Tibial nerve (tissue), 4 donors: ENCODE results near the gene KSR2. TPM values are rescaled to one million over a fixed set of nuclear protein-coding genes. Genes with fewer than 3 reads are reported as not detected.

Experiments
- DNase-seq, 2 donors: peaks; one replicate each; pipeline ENCODE4 v3.0.0-alpha.2; 2019; ENCODE audit warnings: low spot score in 2 of 2
- H3K27ac ChIP-seq, 4 donors: fragments of 200-600 bp; sonication (generic) in 3 of 4; one replicate each; pipeline ENCODE4 v1.5.1; 2017 to 2019; ENCODE audit warnings: mild to moderate bottlenecking in 1 of 4
- H3K27me3 ChIP-seq, 2 donors: fragments of 200-600 bp; sonication (generic) in 1 of 2; one replicate each; pipeline versions ENCODE4 v1.5.1 to v1.6.0; 2017 to 2019
- H3K36me3 ChIP-seq, 3 donors: fragments of 200-600 bp; sonication (generic); one replicate each; pipeline ENCODE4 v1.5.1; 2018 to 2019
- H3K4me1 ChIP-seq, 4 donors: fragments of 200-600 bp; sonication (generic) in 3 of 4; one replicate each; pipeline ENCODE4 v1.5.1; 2017 to 2019
- H3K4me3 ChIP-seq, 4 donors: fragments of 200-600 bp; sonication (generic) in 3 of 4; one replicate each; pipeline ENCODE4 v1.5.1; 2017 to 2019; ENCODE audit warnings: mild to moderate bottlenecking in 1 of 4, moderate library complexity in 1 of 4
- H3K9me3 ChIP-seq, 4 donors: fragments of 200-600 bp; sonication (generic) in 3 of 4; one replicate each; pipeline ENCODE4 v1.5.1; 2017 to 2019
- EP300 ChIP-seq, 2 donors: sonication (generic); formaldehyde crosslinking; IDR thresholded peaks; one replicate each; pipeline ENCODE4 v1.6.1; 2017; ENCODE audit warnings: antibody characterized with exemption in 2 of 2, mild to moderate bottlenecking in 1 of 2
- POLR2A ChIP-seq, 2 donors: fragments of 450-650 bp; IDR thresholded peaks; one replicate each; pipeline ENCODE4 v1.6.1; 2017; ENCODE audit warnings: antibody characterized with exemption in 2 of 2, mild to moderate bottlenecking in 2 of 2, moderate library complexity in 2 of 2
- WGBS, 2 donors: methylation state at CpG; one replicate each; pipeline ENCODE4 v1.1.5; 2018; 5-methylcytosine and 5-hydroxymethylcytosine counted together
- total RNA-seq, 4 donors: library from RNA; depleted of rRNA; stranded (reverse); fragments of >200 nt; gene quantifications; one replicate each; pipeline ENCODE4 v1.1.0, GENCODE V29; 2016
- TF ChIP-seq, protein P1 (sequence below), 5 experiments: fragments of 200-600 bp in 3 of 5; fragments of 450-650 bp in 2 of 5; sonication (generic) in 3 of 5; IDR thresholded peaks; one replicate each; pipeline ENCODE4 v1.5.1; 2016 to 2019; ENCODE audit warnings: antibody characterized with exemption in 5 of 5, mild to moderate bottlenecking in 3 of 5, moderate library complexity in 2 of 5

Gene KSR2
- total RNA-seq, 4 donors from 2014 or later: under 0.01 TPM; not detected in 3

DNA sequence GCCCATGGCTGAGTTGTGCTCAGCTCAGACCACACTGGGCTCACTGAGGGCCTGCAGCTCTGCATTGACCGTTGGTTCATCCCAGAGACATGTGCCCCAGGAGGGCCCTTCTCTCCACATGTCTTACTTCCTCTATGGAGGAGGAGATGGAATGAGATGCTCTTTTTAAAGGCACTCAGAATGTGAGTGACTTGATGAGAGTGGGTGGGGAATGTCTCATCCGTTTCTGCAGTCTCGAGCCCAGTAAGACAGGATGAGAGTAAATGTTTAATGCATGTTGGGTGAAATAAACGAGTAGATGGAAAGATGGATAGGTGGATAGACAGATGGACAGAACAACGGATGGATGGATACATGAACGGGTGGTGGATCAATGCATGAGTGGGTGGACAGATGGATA is 538.5 kb downstream of the KSR2 start:
- DNase-seq: no peak
- peaks cover 0 to 10% (median 0%) of the 10 kb centered on the region in 4 donors for H3K9me3 ChIP-seq
- H3K4me3 ChIP-seq: no peak overlapping the region
- no peaks in the 10 kb centered on the region for H3K4me1 ChIP-seq
- H3K27ac ChIP-seq: no peak overlapping the region
- TF ChIP-seq, protein P1, sequence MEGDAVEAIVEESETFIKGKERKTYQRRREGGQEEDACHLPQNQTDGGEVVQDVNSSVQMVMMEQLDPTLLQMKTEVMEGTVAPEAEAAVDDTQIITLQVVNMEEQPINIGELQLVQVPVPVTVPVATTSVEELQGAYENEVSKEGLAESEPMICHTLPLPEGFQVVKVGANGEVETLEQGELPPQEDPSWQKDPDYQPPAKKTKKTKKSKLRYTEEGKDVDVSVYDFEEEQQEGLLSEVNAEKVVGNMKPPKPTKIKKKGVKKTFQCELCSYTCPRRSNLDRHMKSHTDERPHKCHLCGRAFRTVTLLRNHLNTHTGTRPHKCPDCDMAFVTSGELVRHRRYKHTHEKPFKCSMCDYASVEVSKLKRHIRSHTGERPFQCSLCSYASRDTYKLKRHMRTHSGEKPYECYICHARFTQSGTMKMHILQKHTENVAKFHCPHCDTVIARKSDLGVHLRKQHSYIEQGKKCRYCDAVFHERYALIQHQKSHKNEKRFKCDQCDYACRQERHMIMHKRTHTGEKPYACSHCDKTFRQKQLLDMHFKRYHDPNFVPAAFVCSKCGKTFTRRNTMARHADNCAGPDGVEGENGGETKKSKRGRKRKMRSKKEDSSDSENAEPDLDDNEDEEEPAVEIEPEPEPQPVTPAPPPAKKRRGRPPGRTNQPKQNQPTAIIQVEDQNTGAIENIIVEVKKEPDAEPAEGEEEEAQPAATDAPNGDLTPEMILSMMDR (IDR thresholded peaks at IDR 0.05): no peak
- TF ChIP-seq POLR2A (IDR thresholded peaks at IDR 0.05) (no peak), EP300 (IDR thresholded peaks at IDR 0.05) (no peak)
- no peaks in the 10 kb centered on the region for H3K36me3 ChIP-seq
- H3K27me3 ChIP-seq: no peaks in the 10 kb centered on the region
- 66 to 67% methylated on average over 6 of the region's 6 CpGs for WGBS, 2 donors

DNA sequence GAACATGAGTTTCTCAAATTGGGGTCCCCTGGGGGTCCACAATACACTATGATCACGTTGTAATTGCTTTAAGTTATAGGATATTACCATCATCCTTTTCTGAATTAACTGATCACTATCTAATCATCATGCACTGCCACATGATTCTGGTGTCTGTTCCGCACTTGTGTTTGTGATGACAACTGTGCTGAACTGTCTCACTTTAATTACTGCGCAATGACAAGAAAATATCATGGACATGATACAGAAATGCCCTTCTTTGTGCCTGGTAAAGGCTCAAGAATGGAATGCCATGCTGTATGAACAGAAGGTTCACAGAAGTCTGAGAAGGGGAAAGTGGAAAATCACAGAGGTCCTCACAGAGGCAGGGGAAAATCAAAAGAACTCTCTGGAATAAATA is 541.6 kb downstream of the KSR2 start:
- TF ChIP-seq POLR2A (IDR thresholded peaks at IDR 0.05) (no peak), EP300 (IDR thresholded peaks at IDR 0.05) (no peak)
- TF ChIP-seq, protein P1 (IDR thresholded peaks at IDR 0.05): no peak
- Histone ChIP-seq H3K27me3 (no peaks in the 10 kb centered on the region), H3K4me1 (no peaks in the 10 kb centered on the region), H3K9me3 (peaks cover 0 to 10% (median 0%) of the 10 kb centered on the region in 4 donors), H3K4me3 (no peak overlapping the region), H3K27ac (no peak overlapping the region), H3K36me3 (no peaks in the 10 kb centered on the region)
- no peak for DNase-seq
- 54 to 71% methylated on average over 3 of the region's 3 CpGs for WGBS, 2 donors

DNA sequence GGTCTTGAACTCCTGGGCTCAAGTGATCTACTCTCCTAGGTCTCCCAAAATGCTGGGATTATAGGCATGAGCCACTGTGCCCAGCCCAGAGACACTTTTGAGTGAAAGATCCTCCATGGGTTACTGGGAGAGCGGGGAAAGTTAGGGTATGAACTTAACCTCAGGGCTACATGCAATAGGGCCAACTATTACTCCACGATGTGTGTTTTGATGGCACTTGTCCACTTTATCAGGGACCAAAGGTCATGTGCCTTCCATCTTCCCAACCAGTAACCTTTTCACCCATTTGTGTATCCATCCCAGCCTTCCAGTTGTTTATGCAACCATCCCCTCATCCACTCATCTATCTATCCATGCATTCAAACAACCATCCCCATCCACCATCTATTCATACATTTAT is 546.8 kb downstream of the KSR2 start:
- Histone ChIP-seq H3K27ac (no peak overlapping the region), H3K9me3 (peaks cover 0 to 6% (median 0%) of the 10 kb centered on the region in 4 donors), H3K36me3 (no peaks in the 10 kb centered on the region), H3K4me3 (no peak overlapping the region), H3K27me3 (no peaks in the 10 kb centered on the region), H3K4me1 (no peaks in the 10 kb centered on the region)
- WGBS, 2 donors: 75 to 84% methylated on average over 2 of the region's 2 CpGs
- DNase-seq: no peak
- TF ChIP-seq EP300 (IDR thresholded peaks at IDR 0.05) (no peak), POLR2A (IDR thresholded peaks at IDR 0.05) (no peak)
- TF ChIP-seq, protein P1 (IDR thresholded peaks at IDR 0.05): no peak

DNA sequence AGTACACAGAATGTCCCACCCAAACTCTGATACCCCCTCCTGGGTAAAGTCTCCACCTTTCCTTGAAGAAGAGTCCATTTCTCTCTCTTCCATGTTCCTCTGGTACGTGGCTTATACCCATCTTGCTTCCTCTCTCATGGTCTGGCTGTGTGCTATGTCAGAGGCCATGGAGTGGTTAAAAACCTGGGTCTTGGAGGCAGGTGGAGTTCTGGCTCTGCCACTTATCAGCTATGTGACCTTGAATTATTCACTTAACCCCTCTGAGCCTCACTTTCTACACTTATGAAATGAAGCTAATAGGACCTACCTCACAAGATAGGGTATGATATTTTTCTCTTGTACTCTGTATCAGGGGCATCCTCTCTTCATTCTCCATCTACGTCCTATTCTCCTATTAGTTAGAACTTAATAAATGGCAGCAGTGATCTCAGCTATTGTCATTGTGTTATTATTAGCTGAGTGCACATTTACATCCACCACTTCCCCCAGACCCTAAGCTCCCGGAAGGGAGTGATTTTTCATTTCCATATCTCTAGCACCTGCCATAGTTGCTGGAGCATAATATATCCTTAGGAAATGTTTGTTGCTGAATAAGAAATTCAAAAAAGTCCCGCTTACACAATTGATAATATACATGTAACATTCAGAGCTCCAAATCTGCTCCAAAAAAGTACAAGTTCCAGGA is 547.6 kb downstream of the KSR2 start:
- no peak for DNase-seq
- Histone ChIP-seq H3K9me3 (peaks cover 0 to 6% (median 0%) of the 10 kb centered on the region in 4 donors), H3K36me3 (no peaks in the 10 kb centered on the region), H3K4me1 (no peaks in the 10 kb centered on the region), H3K27ac (no peak overlapping the region), H3K27me3 (no peaks in the 10 kb centered on the region), H3K4me3 (no peak overlapping the region)
- no peak for TF ChIP-seq EP300 (IDR thresholded peaks at IDR 0.05)
- TF ChIP-seq, protein P1 (IDR thresholded peaks at IDR 0.05): no peak
- WGBS, 2 donors: 57 to 61% methylated on average over 4 of the region's 4 CpGs

DNA sequence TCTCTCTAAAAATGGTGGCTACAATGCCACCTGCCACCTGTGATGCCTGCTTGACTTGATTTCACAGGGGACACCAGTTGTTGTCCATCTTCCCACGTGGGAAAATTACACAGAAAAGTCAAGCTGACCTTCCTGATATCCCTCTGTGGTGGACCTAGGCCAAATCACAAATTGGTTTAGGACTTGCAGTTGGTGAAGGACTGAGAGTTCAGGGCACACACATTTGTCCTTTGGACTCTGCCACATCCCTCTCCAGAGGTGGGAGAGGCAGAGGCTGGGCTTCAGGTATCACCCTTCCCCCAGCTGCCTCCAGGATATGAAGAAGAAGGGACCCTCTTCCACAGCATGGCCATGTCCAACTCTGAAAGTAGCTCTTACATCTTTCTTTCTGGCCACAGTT is 551.8 kb downstream of the KSR2 start:
- Histone ChIP-seq H3K27me3 (no peaks in the 10 kb centered on the region), H3K4me3 (no peak overlapping the region), H3K4me1 (no peaks in the 10 kb centered on the region), H3K9me3 (peaks cover 0 to 3% (median 0%) of the 10 kb centered on the region in 4 donors), H3K27ac (no peak overlapping the region), H3K36me3 (no peaks in the 10 kb centered on the region)
- DNase-seq: no peak
- WGBS, 2 donors: 27 to 40% methylated on average over 1 of the region's 1 CpG
- TF ChIP-seq POLR2A (IDR thresholded peaks at IDR 0.05): no peak
- no peak for TF ChIP-seq EP300 (IDR thresholded peaks at IDR 0.05)
- TF ChIP-seq, protein P1 (IDR thresholded peaks at IDR 0.05): no peak
